ENCODE results near the gene RFC2.

Gene RFC2

GRCh38 chr7:74254129-74254857 is at the start of gene RFC2:
Gene RFC2 (minus strand): TSS chr7:74254399. CDS start chr7:74254383, 16 bp downstream.
- DNase-seq (ENCODE audit: low spot score), result peak; percentile 97

DNA sequence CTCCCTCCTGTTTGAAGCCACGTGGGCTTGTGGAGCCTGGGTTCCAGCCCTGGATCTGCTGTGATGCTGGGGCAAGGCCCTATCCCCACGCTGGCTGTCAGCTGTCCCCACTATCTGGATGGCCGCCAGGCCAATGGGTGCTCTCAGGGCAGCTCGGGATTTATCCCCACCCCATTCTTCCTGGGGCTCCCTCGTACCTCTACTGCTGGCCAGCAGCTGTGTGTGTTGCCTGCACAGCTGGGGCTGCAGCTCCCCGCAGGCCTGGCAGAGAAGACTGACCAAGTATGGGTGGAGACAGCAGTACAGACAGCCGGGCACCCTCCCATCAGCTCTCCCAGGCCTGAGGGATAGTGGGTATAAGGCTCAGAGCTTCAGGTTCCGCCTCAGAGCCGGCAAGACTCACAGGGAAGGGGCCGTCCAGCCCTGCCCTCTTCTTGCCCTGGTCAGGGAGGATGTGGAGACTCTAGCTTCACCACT is 48.6 kb upstream of the RFC2 start:
- DNase-seq (ENCODE audit: low spot score), result no peak

DNA sequence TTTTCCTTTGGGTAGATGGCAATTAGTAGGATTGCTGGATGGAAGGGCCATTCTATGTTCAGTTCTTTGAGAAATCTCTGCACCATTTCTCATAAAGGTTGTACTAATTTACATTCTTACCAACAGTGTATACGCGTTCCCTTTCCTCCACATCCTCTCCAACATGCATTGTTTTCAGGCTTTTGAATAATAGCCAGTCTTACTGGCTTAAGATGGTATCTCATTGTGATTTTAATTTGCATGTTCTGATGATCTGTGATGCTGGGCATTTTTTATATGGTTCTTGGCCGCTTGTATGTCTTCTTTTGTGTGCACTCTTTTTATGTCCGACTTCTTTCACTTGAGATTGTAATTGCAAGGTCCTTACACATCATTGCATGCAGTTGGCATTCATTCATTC is 46.7 kb upstream of the RFC2 start:
- DNase-seq (ENCODE audit: low spot score), result no peak

- DNase-seq (ENCODE audit: low spot score), result no peak
Measured at GRCh38 chr7:74299401-74299800, 45.2 kb upstream of the RFC2 start.

GRCh38 chr7:74297516-74298233 is 43.5 kb upstream of the RFC2 start:
- DNase-seq (ENCODE audit: low spot score), result no peak

- no peak for DNase-seq (ENCODE audit: low spot score)
Measured at GRCh38 chr7:74294191-74294998, 40.2 kb upstream of the RFC2 start.

DNA sequence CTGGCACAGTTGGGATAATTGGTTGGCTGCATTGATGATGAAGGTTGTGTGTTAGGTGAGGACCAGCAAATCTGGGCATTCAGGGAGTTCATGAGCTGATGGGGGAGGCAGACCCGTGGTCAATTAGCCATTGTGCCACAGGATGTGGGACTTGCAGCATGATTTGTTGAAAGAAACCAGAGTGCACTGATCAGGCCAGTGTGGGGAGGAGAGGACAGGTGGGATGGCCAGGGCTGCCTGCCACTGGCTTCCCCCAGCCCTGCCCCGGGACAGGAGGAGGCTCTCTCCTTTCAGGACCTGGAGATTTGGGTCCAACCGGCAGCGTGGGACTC is 39.3 kb upstream of the RFC2 start:
- DNase-seq (ENCODE audit: low spot score), result no peak

- DNase-seq (ENCODE audit: low spot score), result no peak
Measured at GRCh38 chr7:74292757-74293576, 38.8 kb upstream of the RFC2 start.

GRCh38 chr7:74291535-74291934 is 37.3 kb upstream of the RFC2 start:
- DNase-seq (ENCODE audit: low spot score), result no peak

DNA sequence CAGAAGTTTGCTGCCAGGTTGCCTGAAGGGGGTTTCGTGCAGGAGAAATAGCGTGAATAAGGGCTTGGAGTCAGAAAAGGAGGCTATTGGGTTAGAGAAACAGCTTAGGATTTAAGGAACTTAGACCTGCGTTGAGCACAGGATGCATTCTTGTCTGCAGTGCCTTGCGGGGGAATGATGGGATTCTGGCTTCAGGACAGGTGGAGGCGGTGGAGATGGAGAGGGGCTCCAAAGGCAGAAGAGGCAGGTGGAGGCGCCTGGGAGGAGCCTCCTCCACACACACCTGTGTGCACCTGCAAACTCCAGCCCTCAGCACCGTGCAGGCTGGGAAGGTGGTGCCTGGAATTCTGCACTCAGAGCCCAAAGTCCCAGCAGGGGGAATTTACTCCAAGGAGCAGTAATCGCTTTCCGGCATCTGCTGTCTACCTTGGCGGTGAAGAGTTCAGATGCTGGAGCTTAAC is 36.8 kb upstream of the RFC2 start:
- DNase-seq (ENCODE audit: low spot score), result no peak

DNA sequence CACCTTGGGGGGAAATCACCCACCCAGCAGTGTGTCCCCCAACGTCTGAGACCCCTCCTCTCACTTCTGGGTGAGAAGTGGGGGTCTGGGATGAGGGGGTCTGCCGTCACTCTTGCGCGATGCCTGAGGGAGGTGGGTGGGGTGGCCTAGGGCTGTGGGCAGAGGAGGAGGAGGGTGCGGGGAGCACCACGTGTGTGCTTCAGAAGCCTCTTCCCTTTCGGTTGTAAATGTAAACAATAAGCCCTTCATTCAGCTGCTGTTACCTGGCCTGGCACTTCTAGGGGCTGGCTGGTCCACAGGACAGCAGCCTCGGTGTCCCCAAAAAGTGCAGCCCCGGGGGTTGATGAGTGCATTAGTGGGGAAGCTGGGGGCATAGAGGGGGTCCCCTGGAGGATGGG is 36.4 kb upstream of the RFC2 start:
- DNase-seq (ENCODE audit: low spot score), result no peak

- DNase-seq (ENCODE audit: low spot score), result no peak
Measured at GRCh38 chr7:74289659-74290552, 35.7 kb upstream of the RFC2 start.

- DNase-seq (ENCODE audit: low spot score), result peak; percentile 81
Measured at GRCh38 chr7:74289018-74289658, 34.9 kb upstream of the RFC2 start, which contains the start of gene CLIP2. Gene CLIP2 (plus strand): TSS chr7:74289407. CDS start chr7:74317547, 28,140 bp downstream.

DNA sequence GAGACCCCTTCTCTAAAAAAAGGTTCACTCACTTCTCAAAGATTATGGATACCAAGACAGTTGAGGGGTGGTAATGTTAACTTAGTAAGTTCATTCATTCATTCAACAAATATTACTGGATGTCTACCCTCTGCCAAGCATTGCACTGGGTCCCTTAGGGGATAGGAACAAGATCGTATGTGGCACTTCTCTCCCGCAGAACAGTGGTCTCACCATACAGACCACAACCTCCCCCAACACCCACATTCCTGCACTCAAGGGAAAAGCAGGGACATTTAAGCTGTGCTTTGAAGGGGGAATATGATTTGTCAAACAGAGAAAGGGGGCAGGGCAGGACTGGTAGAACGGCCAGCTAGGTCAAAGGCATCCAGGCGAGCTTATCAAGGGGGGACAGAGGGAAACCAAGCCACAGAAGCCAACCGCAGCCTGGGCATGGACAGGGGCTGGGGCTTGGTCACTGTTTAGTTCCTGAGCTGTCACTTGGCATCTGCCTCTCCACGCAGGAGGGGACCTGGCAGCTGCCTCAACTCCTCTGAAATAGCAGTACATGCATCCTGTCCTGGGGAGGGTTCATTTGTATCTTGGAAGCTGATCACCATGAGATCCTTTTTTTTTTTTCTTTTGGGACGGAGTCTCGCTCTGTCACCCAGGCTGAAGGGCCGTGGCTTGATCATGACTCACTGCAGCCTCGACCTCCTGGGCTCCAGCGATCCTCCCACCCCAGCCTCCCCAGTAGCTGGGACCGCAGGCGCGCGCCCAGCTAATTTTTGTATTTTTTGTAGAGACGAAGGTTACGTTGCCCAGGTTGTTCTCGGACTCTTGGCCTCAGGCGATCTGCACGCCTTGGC is 34.1 kb upstream of the RFC2 start:
- DNase-seq (ENCODE audit: low spot score), result no peak

DNA sequence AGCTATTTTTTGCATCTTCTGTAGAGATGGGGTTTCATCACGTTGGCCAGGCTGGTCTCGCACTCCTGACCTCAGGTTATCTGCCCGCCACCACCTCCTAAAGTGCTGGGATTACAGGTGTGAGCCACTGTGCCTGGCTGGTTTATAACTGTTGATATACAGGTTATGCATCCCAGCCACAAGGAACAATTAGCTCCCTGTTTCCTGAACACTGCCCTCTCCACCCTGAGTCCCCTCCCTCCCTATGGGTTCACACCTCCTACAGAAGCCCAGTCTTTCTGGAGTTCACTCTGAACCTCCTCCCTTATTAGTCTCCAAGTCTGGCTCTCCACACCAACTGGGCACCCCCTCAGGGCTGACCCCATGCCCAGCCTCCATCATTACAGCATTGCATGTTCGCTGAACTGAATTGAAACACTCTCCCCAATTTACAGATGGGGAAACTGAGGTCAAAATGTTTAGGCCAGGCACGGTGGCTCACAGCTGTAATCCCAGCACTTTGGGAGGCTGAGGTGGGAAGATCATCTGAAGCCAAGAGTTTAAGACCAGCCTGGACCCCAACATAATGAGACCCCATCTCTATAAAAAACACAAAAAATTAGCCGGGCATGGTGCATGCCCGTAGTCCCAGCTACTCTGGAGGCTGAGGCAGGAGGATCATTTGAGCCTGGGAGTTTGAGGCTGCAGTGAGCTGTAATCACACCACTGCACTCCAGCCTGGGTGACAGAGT is 33.3 kb upstream of the RFC2 start:
- DNase-seq (ENCODE audit: low spot score), result no peak

- no peak for DNase-seq (ENCODE audit: low spot score)
Measured at GRCh38 chr7:74286131-74286530, 31.9 kb upstream of the RFC2 start.

DNA sequence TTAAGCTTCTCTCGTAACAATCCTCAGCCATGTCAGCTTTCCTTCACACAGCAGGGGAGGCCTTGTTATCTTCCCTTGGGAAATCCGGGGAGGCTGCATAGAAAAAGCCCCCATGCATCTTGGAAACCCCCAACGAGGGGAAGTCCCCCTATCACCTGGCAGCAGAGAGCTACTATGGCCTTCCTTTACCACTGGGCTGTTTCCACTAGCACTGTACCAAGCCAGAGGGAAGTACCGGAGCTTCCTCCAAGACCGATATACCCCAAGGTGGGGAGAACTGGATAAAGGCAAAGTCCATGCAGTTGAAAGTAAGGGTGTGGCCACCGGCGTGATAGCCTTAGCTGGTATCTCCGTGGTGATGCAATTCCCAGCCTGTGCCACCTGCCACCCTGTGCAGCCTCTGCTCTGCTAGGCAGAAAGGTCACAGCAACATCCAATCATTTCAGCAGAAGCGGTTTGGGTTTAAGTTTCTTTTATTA is 30.6 kb upstream of the RFC2 start:
- no peak for DNase-seq (ENCODE audit: low spot score)

DNA sequence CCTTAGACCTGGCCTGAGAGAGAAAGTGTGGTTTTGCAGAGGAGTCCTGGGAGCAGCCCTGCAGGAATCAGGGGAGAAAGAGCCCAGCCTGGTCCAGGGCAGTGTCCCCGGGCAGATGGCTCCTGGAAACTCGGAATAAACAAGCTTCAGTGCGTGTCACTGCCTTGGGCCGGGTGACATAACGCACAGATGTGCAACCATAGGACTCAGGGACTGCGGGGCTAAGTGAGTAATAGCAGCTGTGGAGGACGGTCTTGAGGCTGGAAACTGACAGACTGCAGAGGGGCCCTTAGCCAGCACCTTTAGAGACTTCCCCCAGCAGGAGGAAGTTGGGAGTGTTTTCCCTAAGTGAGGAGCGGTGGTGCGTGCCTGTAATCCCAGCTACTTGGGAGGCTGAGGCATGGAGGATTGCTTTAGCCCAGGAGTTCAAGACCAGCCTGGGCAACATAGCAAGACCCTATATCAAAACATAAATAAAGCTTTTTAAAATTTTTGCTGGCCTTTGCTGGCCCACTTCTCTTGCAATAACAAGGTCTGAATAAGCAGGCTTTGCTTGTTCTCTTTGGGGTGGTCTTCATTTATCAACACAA is 29.8 kb upstream of the RFC2 start:
- DNase-seq (ENCODE audit: low spot score), result no peak
